ENCODE data around the gene FBXO11. TPM values are rescaled to one million over a fixed set of nuclear protein-coding genes. Genes with fewer than 3 reads are reported as not detected.
"Not testable (repeated sequence)": the region's sequence is repeated elsewhere in the genome, so short reads cannot be mapped to it uniquely, and the experiment has no call there.

Gene FBXO11
- total RNA-seq, 6 experiments from 2014 or later, result 42.3 to 51.5 (median 47.3) TPM

GRCh38 chr2:47937677-47938076 is 31.4 kb upstream of the FBXO11 start:
- DNase-seq, result no peak
- no peaks in the 10 kb centered on the region for H3K36me3 Mint-ChIP-seq (ENCODE audit: low read depth)
- H3K27ac Mint-ChIP-seq, result no peak overlapping the region
- H3K27me3 Mint-ChIP-seq (ENCODE audit: insufficient read depth), result peaks cover 9% of the 10 kb centered on the region
- TF ChIP-seq, protein P1, sequence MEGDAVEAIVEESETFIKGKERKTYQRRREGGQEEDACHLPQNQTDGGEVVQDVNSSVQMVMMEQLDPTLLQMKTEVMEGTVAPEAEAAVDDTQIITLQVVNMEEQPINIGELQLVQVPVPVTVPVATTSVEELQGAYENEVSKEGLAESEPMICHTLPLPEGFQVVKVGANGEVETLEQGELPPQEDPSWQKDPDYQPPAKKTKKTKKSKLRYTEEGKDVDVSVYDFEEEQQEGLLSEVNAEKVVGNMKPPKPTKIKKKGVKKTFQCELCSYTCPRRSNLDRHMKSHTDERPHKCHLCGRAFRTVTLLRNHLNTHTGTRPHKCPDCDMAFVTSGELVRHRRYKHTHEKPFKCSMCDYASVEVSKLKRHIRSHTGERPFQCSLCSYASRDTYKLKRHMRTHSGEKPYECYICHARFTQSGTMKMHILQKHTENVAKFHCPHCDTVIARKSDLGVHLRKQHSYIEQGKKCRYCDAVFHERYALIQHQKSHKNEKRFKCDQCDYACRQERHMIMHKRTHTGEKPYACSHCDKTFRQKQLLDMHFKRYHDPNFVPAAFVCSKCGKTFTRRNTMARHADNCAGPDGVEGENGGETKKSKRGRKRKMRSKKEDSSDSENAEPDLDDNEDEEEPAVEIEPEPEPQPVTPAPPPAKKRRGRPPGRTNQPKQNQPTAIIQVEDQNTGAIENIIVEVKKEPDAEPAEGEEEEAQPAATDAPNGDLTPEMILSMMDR (IDR thresholded peaks at IDR 0.05), result no peak
- no peaks in the 10 kb centered on the region for H3K9me3 Mint-ChIP-seq
- no peaks in the 10 kb centered on the region for H3K4me1 Mint-ChIP-seq (ENCODE audit: low read depth)
- no peak overlapping the region for H3K4me3 Mint-ChIP-seq

DNA sequence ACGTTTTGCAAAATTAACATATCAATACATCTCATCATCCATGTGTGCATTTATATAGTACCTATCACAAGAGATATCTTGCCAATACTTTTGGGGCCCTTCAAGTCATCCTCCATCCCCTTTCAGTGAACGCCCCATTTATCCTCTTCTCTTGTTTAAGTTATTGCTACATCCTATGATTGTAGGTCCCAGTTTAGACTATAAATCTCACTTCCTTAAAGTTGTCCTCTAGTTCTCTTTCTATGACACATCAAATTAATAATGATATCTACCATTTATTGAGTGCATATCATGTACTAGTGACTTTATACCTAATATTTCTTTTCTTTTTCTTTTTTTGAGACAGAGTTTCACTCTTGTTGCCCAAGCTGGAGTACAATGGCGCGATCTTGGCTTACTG is 28.8 kb upstream of the FBXO11 start:
- TF ChIP-seq, protein P1 (IDR thresholded peaks at IDR 0.05), result no peak
- no peak for DNase-seq
- peaks cover 9% of the 10 kb centered on the region for H3K27me3 Mint-ChIP-seq (ENCODE audit: insufficient read depth)
- no peaks in the 10 kb centered on the region for H3K36me3 Mint-ChIP-seq (ENCODE audit: low read depth)
- H3K4me3 Mint-ChIP-seq, result no peak overlapping the region
- no peak overlapping the region for H3K27ac Mint-ChIP-seq
- H3K4me1 Mint-ChIP-seq (ENCODE audit: low read depth), result no peaks in the 10 kb centered on the region
- no peaks in the 10 kb centered on the region for H3K9me3 Mint-ChIP-seq

DNA sequence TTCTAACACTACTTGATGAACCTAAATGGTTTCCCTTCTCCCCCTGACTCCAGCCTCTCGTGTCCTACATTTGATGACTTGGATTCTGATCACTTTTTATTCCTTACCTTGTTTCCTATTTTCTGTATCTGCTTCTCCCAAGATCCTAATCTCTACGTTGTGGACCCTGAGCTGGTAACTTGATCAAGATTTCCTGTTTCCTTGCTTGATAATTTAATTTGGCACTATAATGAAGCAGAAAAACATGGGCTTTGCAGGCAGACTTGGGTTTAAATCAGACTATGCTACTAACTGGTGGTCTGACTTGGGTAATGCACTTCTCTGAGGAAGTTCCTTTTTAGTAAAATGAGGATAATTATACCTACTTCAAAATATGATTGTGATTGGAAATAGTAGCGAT is 11.7 kb upstream of the FBXO11 start:
- Mint-ChIP-seq H3K36me3 (ENCODE audit: low read depth) (no peaks in the 10 kb centered on the region), H3K27me3 (ENCODE audit: insufficient read depth) (peaks cover 2% of the 10 kb centered on the region), H3K4me1 (ENCODE audit: low read depth) (no peaks in the 10 kb centered on the region), H3K4me3 (no peak overlapping the region), H3K9me3 (no peaks in the 10 kb centered on the region), H3K27ac (no peak overlapping the region)
- TF ChIP-seq, protein P1 (IDR thresholded peaks at IDR 0.05), result no peak
- no peak for DNase-seq

GRCh38 chr2:47917276-47917961 is 11.1 kb upstream of the FBXO11 start:
- H3K9me3 Mint-ChIP-seq, result no peaks in the 10 kb centered on the region
- no peaks in the 10 kb centered on the region for H3K4me1 Mint-ChIP-seq (ENCODE audit: low read depth)
- no peak for DNase-seq
- H3K27me3 Mint-ChIP-seq (ENCODE audit: insufficient read depth), result peaks cover 2% of the 10 kb centered on the region
- no peak overlapping the region for H3K4me3 Mint-ChIP-seq
- H3K27ac Mint-ChIP-seq, result no peak overlapping the region
- no peaks in the 10 kb centered on the region for H3K36me3 Mint-ChIP-seq (ENCODE audit: low read depth)
- TF ChIP-seq, protein P1 (IDR thresholded peaks at IDR 0.05), result no peak

DNA sequence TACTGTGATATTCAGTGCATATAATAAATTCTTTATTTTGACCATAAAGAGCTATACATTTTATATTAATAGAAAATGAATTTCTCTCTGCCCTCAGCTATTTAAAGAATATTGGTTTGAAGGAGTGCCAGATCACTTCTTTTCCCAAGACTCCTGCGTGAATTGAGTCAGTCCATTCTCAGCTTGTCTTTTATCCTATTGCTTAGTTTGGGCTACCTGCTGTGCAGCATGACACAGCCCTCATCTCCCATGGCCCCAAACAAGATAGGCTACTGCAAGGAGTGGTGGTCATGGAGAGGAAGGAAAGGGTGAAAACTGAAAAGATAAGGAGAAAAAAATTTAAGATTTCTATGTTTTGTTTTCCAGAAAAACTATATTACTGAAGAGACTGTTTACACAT is 10.1 kb upstream of the FBXO11 start:
- Mint-ChIP-seq H3K27me3 (ENCODE audit: insufficient read depth) (no peaks in the 10 kb centered on the region; the same call in 1 of the 2 replicates), H3K36me3 (ENCODE audit: low read depth) (no peaks in the 10 kb centered on the region), H3K27ac (no peak overlapping the region), H3K4me3 (no peak overlapping the region), H3K9me3 (no peaks in the 10 kb centered on the region), H3K4me1 (ENCODE audit: low read depth) (no peaks in the 10 kb centered on the region)
- TF ChIP-seq, protein P1 (IDR thresholded peaks at IDR 0.05), result no peak
- DNase-seq, result no peak

GRCh38 chr2:47910662-47911061 is 4.4 kb upstream of the FBXO11 start:
- H3K4me1 Mint-ChIP-seq (ENCODE audit: low read depth), result peaks cover 15% of the 10 kb centered on the region
- H3K4me3 Mint-ChIP-seq; H3K27ac Mint-ChIP-seq; DNase-seq; H3K27me3 Mint-ChIP-seq (ENCODE audit: insufficient read depth); H3K9me3 Mint-ChIP-seq; H3K36me3 Mint-ChIP-seq (ENCODE audit: low read depth): not testable (repeated sequence)
